HL-60 (cell line): ENCODE data around the gene CGRRF1.

Experiments
- POLR2AphosphoS5 ChIP-seq: IDR thresholded peaks from 2 replicates; pipeline ENCODE4 v1.6.1; 2012; ENCODE audit warnings: low read depth
- REST ChIP-seq: IDR thresholded peaks from 2 replicates; pipeline ENCODE4 v1.6.1; 2012; ENCODE audit warnings: low read depth; ENCODE audit not compliant: insufficient replicate concordance
- TF ChIP-seq, protein P1 (sequence below): IDR thresholded peaks from one replicate; pipeline ENCODE4 v1.5.1; 2011; ENCODE audit warnings: low read length, control low read depth, inconsistent platforms; ENCODE audit not compliant: insufficient read depth

- TF ChIP-seq, protein P1, sequence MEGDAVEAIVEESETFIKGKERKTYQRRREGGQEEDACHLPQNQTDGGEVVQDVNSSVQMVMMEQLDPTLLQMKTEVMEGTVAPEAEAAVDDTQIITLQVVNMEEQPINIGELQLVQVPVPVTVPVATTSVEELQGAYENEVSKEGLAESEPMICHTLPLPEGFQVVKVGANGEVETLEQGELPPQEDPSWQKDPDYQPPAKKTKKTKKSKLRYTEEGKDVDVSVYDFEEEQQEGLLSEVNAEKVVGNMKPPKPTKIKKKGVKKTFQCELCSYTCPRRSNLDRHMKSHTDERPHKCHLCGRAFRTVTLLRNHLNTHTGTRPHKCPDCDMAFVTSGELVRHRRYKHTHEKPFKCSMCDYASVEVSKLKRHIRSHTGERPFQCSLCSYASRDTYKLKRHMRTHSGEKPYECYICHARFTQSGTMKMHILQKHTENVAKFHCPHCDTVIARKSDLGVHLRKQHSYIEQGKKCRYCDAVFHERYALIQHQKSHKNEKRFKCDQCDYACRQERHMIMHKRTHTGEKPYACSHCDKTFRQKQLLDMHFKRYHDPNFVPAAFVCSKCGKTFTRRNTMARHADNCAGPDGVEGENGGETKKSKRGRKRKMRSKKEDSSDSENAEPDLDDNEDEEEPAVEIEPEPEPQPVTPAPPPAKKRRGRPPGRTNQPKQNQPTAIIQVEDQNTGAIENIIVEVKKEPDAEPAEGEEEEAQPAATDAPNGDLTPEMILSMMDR: no peak
- TF ChIP-seq POLR2AphosphoS5: no peak
- TF ChIP-seq REST: no peak
Measured at GRCh38 chr14:54503486-54503885, 6.2 kb upstream of the CGRRF1 start.
